ENCODE data around the gene PCDHGA11.
"Not testable (repeated sequence)": the region's sequence is repeated elsewhere in the genome, so short reads cannot be mapped to it uniquely, and the experiment has no call there.

The PCDHGA11 gene

DNA sequence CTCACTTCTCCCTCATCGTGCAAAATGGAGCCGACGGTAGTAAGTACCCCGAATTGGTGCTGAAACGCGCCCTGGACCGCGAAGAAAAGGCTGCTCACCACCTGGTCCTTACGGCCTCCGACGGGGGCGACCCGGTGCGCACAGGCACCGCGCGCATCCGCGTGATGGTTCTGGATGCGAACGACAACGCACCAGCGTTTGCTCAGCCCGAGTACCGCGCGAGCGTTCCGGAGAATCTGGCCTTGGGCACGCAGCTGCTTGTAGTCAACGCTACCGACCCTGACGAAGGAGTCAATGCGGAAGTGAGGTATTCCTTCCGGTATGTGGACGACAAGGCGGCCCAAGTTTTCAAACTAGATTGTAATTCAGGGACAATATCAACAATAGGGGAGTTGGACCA, 10.4 kb downstream of the PCDHGA11 start:
- no peak for DNase-seq (ENCODE audit: low read depth in 2 of 2)

DNA sequence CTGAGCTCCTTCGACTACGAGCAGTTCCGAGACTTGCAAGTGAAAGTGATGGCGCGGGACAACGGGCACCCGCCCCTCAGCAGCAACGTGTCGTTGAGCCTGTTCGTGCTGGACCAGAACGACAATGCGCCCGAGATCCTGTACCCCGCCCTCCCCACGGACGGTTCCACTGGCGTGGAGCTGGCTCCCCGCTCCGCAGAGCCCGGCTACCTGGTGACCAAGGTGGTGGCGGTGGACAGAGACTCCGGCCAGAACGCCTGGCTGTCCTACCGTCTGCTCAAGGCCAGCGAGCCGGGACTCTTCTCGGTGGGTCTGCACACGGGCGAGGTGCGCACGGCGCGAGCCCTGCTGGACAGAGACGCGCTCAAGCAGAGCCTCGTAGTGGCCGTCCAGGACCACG, 11.5 kb downstream of the PCDHGA11 start:
- DNase-seq (ENCODE audit: low read depth in 2 of 2): not testable (repeated sequence)

GRCh38 chr5:141432726-141433125, 11.9 kb downstream of the PCDHGA11 start:
- not testable (repeated sequence) for DNase-seq (ENCODE audit: low read depth in 2 of 2)

DNA sequence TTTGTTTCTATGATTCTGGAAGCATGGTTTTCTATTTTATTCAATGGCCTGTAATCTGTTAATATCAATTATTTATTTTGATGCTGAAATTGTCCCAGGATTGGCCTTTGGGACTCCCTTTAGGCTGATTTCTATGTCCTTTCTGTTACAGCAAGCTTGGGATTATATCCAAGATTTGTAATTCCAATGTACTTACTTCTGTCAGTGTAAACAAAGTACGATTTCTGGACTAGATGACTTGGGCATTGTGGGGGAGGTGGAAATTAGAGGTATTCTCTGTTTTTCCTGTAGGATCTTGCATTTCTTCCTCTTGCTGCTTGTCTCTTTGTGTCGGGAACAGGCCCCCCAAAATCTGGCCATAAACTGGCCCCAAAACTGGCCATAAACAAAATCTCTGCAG, 13.2 kb downstream of the PCDHGA11 start:
- DNase-seq (ENCODE audit: low read depth in 2 of 2): no peak

- DNase-seq (ENCODE audit: low read depth in 2 of 2): no peak
Measured at GRCh38 chr5:141437221-141437620, 16.4 kb downstream of the PCDHGA11 start.

GRCh38 chr5:141439411-141440141, 18.7 kb downstream of the PCDHGA11 start:
- no peak for DNase-seq (ENCODE audit: low read depth in 2 of 2)

- no peak for DNase-seq (ENCODE audit: low read depth in 2 of 2)
Measured at GRCh38 chr5:141440341-141440740, 19.5 kb downstream of the PCDHGA11 start.

DNA sequence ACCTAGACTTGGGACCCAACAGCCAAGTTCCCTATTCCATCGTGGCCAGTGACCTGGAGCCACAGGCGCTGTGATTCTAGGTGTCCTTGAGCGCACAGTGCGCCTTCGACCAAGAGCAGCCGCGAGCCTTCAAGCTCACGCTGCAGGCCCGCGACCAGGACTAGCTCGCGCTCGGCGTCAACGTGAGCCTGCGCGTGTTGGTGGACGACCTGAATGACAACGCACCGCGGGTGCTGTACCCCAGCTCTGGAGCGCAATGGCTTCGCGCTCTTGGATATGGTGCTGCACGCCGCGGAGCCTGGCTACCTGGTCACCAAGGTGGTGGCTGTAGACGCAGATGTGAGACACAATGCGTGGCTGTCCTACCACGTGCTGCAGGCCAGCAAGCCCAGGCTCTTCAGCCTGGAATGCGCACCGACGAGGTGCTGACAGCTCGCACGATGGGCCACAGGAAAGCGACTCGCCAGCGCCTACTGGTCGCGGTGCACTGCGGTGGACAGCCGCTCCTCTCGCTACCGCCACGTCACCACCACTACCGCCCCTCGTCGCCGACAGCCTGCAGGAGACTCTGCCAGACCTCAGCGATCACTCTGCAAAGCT, 20.8 kb downstream of the PCDHGA11 start:
- no peak for DNase-seq (ENCODE audit: low read depth in 2 of 2)

DNA sequence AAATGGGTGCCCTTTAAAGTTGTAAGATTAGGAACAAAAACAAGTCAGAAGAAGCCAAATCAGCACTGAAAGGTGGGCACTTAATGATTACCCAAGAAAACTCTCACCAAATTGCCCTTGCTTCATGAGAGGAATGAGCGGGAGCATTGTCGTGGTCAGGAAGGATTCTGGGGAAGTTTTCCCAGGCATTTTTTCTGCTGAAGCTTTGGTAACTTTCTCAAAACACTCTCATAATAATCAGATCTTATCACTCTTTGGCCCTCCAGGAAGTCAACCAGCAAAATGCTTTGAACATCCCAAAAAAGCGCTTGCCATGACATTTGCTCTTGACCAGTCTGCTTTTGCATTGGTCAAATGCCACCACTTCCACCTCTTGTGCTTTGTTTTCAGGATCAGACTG, 44.5 kb downstream of the PCDHGA11 start:
- DNase-seq (ENCODE audit: low read depth in 2 of 2): no peak
